SK-N-SH (cell line): ENCODE results near the gene PPID. TPM values are rescaled to one million over a fixed set of nuclear protein-coding genes. Genes with fewer than 3 reads are reported as not detected.

Experiments used
- CTCF ChIP-seq: fragments of 200-600 bp; sonication (generic); IDR thresholded peaks from 2 replicates; pipeline ENCODE4 v1.6.1; 2017; ENCODE audit warnings: antibody characterized with exemption, mild to moderate bottlenecking, moderate library complexity
- FOSL2 ChIP-seq: IDR thresholded peaks from 2 replicates; pipeline ENCODE4 v1.4.0; 2012; ENCODE audit warnings: low read depth, mild to moderate bottlenecking, moderate library complexity, borderline replicate concordance
- FOXJ3 ChIP-seq: sonication (generic); formaldehyde crosslinking; IDR thresholded peaks from 2 replicates; pipeline ENCODE4 v1.5.1; 2020; ENCODE audit warnings: mild to moderate bottlenecking, missing genetic modification reagents
- GABPA ChIP-seq: IDR thresholded peaks from 2 replicates; pipeline ENCODE4 v1.4.0; 2012; ENCODE audit warnings: low read depth, mild to moderate bottlenecking
- GATA2 ChIP-seq: sonication (generic); formaldehyde crosslinking; IDR thresholded peaks from 2 replicates; pipeline ENCODE4 v1.5.0; 2020; ENCODE audit warnings: mild to moderate bottlenecking, missing genetic modification reagents
- IRF3 ChIP-seq: fragments of 150-350 bp; IDR thresholded peaks from 2 replicates; pipeline ENCODE4 v1.6.1; 2016; ENCODE audit warnings: mild to moderate bottlenecking, low read depth, low read length
- MEF2A ChIP-seq: IDR thresholded peaks from 2 replicates; pipeline ENCODE4 v1.4.0; 2012; ENCODE audit warnings: low read depth, borderline replicate concordance
- MXI1 ChIP-seq: IDR thresholded peaks from 2 replicates; pipeline ENCODE4 v1.6.1; 2012; ENCODE audit warnings: mild to moderate bottlenecking, low read depth, low read length, improper control_type of control experiment
- NRF1 ChIP-seq: IDR thresholded peaks from 2 replicates; pipeline ENCODE4 v1.6.1; 2012; ENCODE audit warnings: low read depth, mild to moderate bottlenecking, low read length
- PBX3 ChIP-seq: IDR thresholded peaks from 2 replicates; pipeline ENCODE4; 2012
- POLR2AphosphoS5 ChIP-seq: IDR thresholded peaks from 2 replicates; pipeline ENCODE4 v1.6.1; 2012; ENCODE audit warnings: low read depth, low read length
- RAD21 ChIP-seq: IDR thresholded peaks from 2 replicates; pipeline ENCODE4 v1.6.1; 2012; ENCODE audit warnings: mild to moderate bottlenecking, low read length
- RCOR1 ChIP-seq: fragments of 150-350 bp; IDR thresholded peaks from 2 replicates; pipeline ENCODE4 v1.6.1; 2017; ENCODE audit warnings: antibody characterized with exemption, low read length
- REST ChIP-seq: IDR thresholded peaks from 2 replicates; pipeline ENCODE4 v1.6.1; 2012; ENCODE audit warnings: mild to moderate bottlenecking, low read depth, low read length, moderate library complexity
- RXRA ChIP-seq: IDR thresholded peaks from 2 replicates; pipeline ENCODE4 v1.4.0; 2012; ENCODE audit warnings: low read depth, mild to moderate bottlenecking, borderline replicate concordance
- SMC3 ChIP-seq: IDR thresholded peaks from 2 replicates; pipeline ENCODE4 v1.6.1; 2012; ENCODE audit warnings: low read depth, low read length, improper control_type of control experiment
- TAF1 ChIP-seq: IDR thresholded peaks from 2 replicates; pipeline ENCODE4 v1.6.1; 2012; ENCODE audit warnings: low read depth, mild to moderate bottlenecking, low read length, moderate library complexity, borderline replicate concordance
- TEAD4 ChIP-seq: IDR thresholded peaks from 2 replicates; pipeline ENCODE4 v1.4.0; 2012; ENCODE audit warnings: mild to moderate bottlenecking, borderline replicate concordance; ENCODE audit not compliant: insufficient read depth
- USF1 ChIP-seq: IDR thresholded peaks from 2 replicates; pipeline ENCODE4 v1.4.0; 2012; ENCODE audit warnings: low read depth, borderline replicate concordance
- YY1 ChIP-seq: IDR thresholded peaks from 2 replicates; pipeline ENCODE4 v1.4.0; 2012; ENCODE audit warnings: low read depth, mild to moderate bottlenecking
- polyA plus RNA-seq, 3 experiments: library from polyadenylated mRNA; depleted of rRNA; stranded (reverse); fragments of >200 nt; gene quantifications; 2 replicates each; pipeline ENCODE4 v1.2.3, GENCODE V29; 2012
- TF ChIP-seq, protein P1 (sequence below): IDR thresholded peaks from 2 replicates; pipeline ENCODE4 v1.4.0; 2012; ENCODE audit warnings: low read depth

Gene PPID
- polyA plus RNA-seq, 1 of the 3 experiments (the other 2 are of a cell fraction): 20.2 TPM

- TF ChIP-seq MXI1 (peak; percentile 96), MEF2A (no peak), REST (no peak), SMC3 (no peak), YY1 (no peak), RCOR1 (no peak), CTCF (no peak), IRF3 (no peak), PBX3 (no peak; the same call in 1 of the 2 replicates), USF1 (peak; percentile 78), GABPA (no peak), NRF1 (no peak), RXRA (no peak), TAF1 (peak; percentile 8; the same call in 1 of the 2 replicates), GATA2 (peak; percentile 52), RAD21 (no peak), TEAD4 (no peak), FOSL2 (no peak), POLR2AphosphoS5 (0 out of 2 replicates have a peak, but pooled peaks have one; percentile 6), FOXJ3 (0 out of 2 replicates have a peak, but pooled peaks have one; percentile 35)
- TF ChIP-seq, protein P1, sequence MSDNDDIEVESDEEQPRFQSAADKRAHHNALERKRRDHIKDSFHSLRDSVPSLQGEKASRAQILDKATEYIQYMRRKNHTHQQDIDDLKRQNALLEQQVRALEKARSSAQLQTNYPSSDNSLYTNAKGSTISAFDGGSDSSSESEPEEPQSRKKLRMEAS: peak; percentile 90
- TF ChIP-seq, all 33 proteins: peak for 12
Measured at GRCh38 chr4:158670975-158671664, 52.1 kb downstream of the PPID start (continued).
